ENCODE results near the gene SARNP. TPM values are rescaled to one million over a fixed set of nuclear protein-coding genes. Genes with fewer than 3 reads are reported as not detected.

Gene SARNP
- total RNA-seq, 1 experiment from 2014 or later, result 98.3 TPM

DNA sequence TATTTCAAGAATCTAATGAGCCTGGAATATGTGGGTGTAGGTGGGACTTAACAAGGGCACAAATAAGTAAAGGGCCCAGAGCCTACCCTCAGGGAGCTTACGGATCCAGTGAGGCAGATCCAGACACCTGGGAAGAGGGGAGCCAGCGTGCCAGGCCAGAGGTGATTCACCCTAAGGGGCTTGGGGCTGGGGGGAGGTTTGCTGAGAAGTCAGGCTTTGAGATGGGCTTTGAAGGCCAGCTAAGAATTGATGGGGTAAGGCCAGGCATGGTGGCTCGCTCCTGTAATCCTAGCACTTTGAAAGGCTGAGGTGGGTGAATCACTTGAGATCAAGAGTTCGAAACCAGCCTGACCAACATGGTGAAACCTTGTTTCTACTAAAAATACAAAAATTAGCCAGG, 25.9 kb upstream of the SARNP start:
- ChIA-PET CTCF (interaction anchor here (1.1 to 1.6 kb wide), 5 partner anchors 12 to 152 kb away, joined by 3 to 5 read pairs (median 5); no protein-coding TSS in a partner anchor), POLR2A (interaction anchor here (0.8 to 1.6 kb wide), 2 partner anchors 11 to 13 kb away, joined by 3 to 5 read pairs; no protein-coding TSS in a partner anchor)
- no peak for ATAC-seq

GRCh38 chr12:55842681-55843429, 25.3 kb upstream of the SARNP start, which contains the start of gene MMP19:
MMP19 (minus strand) TSS chr12:55842936; CDS start chr12:55842830, 106 bp downstream.
- Mint-ChIP-seq H3K4me1 (peaks cover 25% of the 10 kb centered on the region), H3K36me3 (no peaks in the 10 kb centered on the region), H3K4me3 (peak within 1 kb of the TSS; percentile 21), H3K27me3 (ENCODE audit: low read depth) (peaks cover 4% of the 10 kb centered on the region; the same call in 1 of the 2 replicates), H3K9me3 (no peaks in the 10 kb centered on the region), H3K27ac (no peak within 1 kb of the TSS)
- DNase-seq (ENCODE audit: low spot score) (no peak), ATAC-seq (peak; percentile 72)
- POLR2A ChIA-PET, result interaction anchor here (0.8 to 1.6 kb wide), 2 partner anchors 12 kb away, joined by 3 to 5 read pairs; no protein-coding TSS in a partner anchor
- TF ChIP-seq E2F4 (CRISPR knock-in tag; IDR thresholded peaks at IDR 0.05; ENCODE audit: borderline replicate concordance, low read depth), result no peak
- no peak for TF ChIP-seq ELF4 (CRISPR knock-in tag; IDR thresholded peaks at IDR 0.05; ENCODE audit: low read depth)
- no peak for TF ChIP-seq ZNF232 (CRISPR knock-in tag; IDR thresholded peaks at IDR 0.05)
- no peak for TF ChIP-seq ZSCAN18 (CRISPR knock-in tag; IDR thresholded peaks at IDR 0.05)
- TF ChIP-seq EMX1 (CRISPR knock-in tag; IDR thresholded peaks at IDR 0.05), result no peak
- no peak for TF ChIP-seq HMGA2 (CRISPR knock-in tag; IDR thresholded peaks at IDR 0.05)
- CTCF ChIA-PET, result interaction anchor here (0.8 to 1.6 kb wide), 6 partner anchors 12 to 243 kb away, joined by 3 to 5 read pairs (median 4); no protein-coding TSS in a partner anchor

More for the DNA sequence above, 25.9 kb upstream of the SARNP start:
- Mint-ChIP-seq H3K27ac (no peak overlapping the region), H3K4me3 (no peak overlapping the region), H3K27me3 (ENCODE audit: low read depth) (peaks cover 4% of the 10 kb centered on the region; the same call in 1 of the 2 replicates), H3K4me1 (peaks cover 25% of the 10 kb centered on the region), H3K36me3 (no peaks in the 10 kb centered on the region), H3K9me3 (no peaks in the 10 kb centered on the region)
- no peak for DNase-seq (ENCODE audit: low spot score)
- no peak for TF ChIP-seq PREB (CRISPR knock-in tag; IDR thresholded peaks at IDR 0.05; ENCODE audit: borderline replicate concordance)
- TF ChIP-seq CDX4 (CRISPR knock-in tag; IDR thresholded peaks at IDR 0.05; ENCODE audit: borderline replicate concordance), result no peak
- TF ChIP-seq FOXJ3 (CRISPR knock-in tag; IDR thresholded peaks at IDR 0.05; ENCODE audit: borderline replicate concordance), result no peak
- no peak for TF ChIP-seq TEAD4 (CRISPR knock-in tag; IDR thresholded peaks at IDR 0.05)
- TF ChIP-seq FOXP4 (CRISPR knock-in tag; IDR thresholded peaks at IDR 0.05), result no peak
- TF ChIP-seq SP1 (CRISPR knock-in tag; conservative IDR thresholded peaks at IDR 0.05), result no peak
- TF ChIP-seq EMX1 (CRISPR knock-in tag; IDR thresholded peaks at IDR 0.05), result no peak
- TF ChIP-seq MLX (CRISPR knock-in tag; IDR thresholded peaks at IDR 0.05), result no peak
- TF ChIP-seq, protein P1, sequence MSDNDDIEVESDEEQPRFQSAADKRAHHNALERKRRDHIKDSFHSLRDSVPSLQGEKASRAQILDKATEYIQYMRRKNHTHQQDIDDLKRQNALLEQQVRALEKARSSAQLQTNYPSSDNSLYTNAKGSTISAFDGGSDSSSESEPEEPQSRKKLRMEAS (CRISPR knock-in tag; IDR thresholded peaks at IDR 0.05), result no peak

Data from WTC11 (cell line).